ENCODE data around the gene MSI2. TPM values are rescaled to one million over a fixed set of nuclear protein-coding genes. Genes with fewer than 3 reads are reported as not detected.
A peak's percentile ranks its signal among the peaks of the same experiment; 100 is the strongest.

MSI2 gene
- total RNA-seq, 2 experiments from 2014 or later = 131 to 164 TPM

- Histone ChIP-seq H3K4me2 (ENCODE audit: low read length) (peak overlapping the region; percentile 97), H2AFZ (ENCODE audit: low read length) (peak overlapping the region; percentile 8; the same call in 1 of the 2 replicates), H3K4me1 (ENCODE audit: insufficient read depth, low read length, poor library complexity, severe bottlenecking) (peaks cover 93% of the 10 kb centered on the region), H3K27ac (ENCODE audit: low read depth, low read length, poor library complexity, severe bottlenecking) (peak overlapping the region; percentile 100), H4K20me1 (ENCODE audit: insufficient read depth, low read length) (no peaks in the 10 kb centered on the region), H3K4me3 (ENCODE audit: low read depth, low read length, poor library complexity, severe bottlenecking) (peak overlapping the region; percentile 62), H3K36me3 (ENCODE audit: insufficient read depth, low read length) (peaks cover 16% of the 10 kb centered on the region), H3K79me2 (ENCODE audit: insufficient read depth, low read depth, low read length) (peaks cover 59% of the 10 kb centered on the region; the same call in 1 of the 2 replicates), H3K9me3 (ENCODE audit: low read length) (no peaks in the 10 kb centered on the region), H3K9me2 (ENCODE audit: insufficient read depth, low read length) (no peaks in the 10 kb centered on the region)
- ChIA-PET CTCF (ENCODE audit: unreplicated experiment) (interaction anchor here (1.0 to 1.3 kb wide), 4 partner anchors 84 to 195 kb away, joined by 3 to 5 read pairs (median 4); no protein-coding TSS in a partner anchor), POLR2A (interaction anchor here (0.5 to 5.6 kb wide), 21 partner anchors 8 to 1275 kb away, joined by 3 to 43 read pairs (median 6); partner anchors contain the start of gene MSI2)
- intact Hi-C loops (cut with micrococcal nuclease; ENCODE audit: unreplicated experiment) = loop anchor here (1.0 to 5.0 kb wide), 7 partner anchors 45 to 266 kb away; no protein-coding TSS in a partner anchor
- TF ChIP-seq EZH2phosphoT487 (IDR thresholded peaks at IDR 0.05; ENCODE audit: borderline replicate concordance, low read depth, low read length) (no peak), CTCF (conservative IDR thresholded peaks at IDR 0.05; ENCODE audit: low read length) (no peak)
- peak; percentile 96 for DNase-seq (ENCODE audit: low spot score)
- BruUV-seq (replicated peaks) = no TSS peak
Observed at GRCh38 chr17:57356719-57357391, 100.5 kb downstream of the MSI2 start.

GRCh38 chr17:57357392-57357784 lies 101.1 kb downstream of the MSI2 start:
- Histone ChIP-seq H3K9me2 (ENCODE audit: insufficient read depth, low read length) (no peaks in the 10 kb centered on the region), H2AFZ (ENCODE audit: low read length) (no peak overlapping the region), H3K36me3 (ENCODE audit: insufficient read depth, low read length) (peaks cover 12% of the 10 kb centered on the region), H4K20me1 (ENCODE audit: insufficient read depth, low read length) (no peaks in the 10 kb centered on the region), H3K79me2 (ENCODE audit: insufficient read depth, low read depth, low read length) (peaks cover 63% of the 10 kb centered on the region; the same call in 1 of the 2 replicates), H3K4me2 (ENCODE audit: low read length) (peak overlapping the region; percentile 97), H3K4me1 (ENCODE audit: insufficient read depth, low read length, poor library complexity, severe bottlenecking) (peaks cover 98% of the 10 kb centered on the region), H3K4me3 (ENCODE audit: low read depth, low read length, poor library complexity, severe bottlenecking) (peak overlapping the region; percentile 62), H3K9me3 (ENCODE audit: low read length) (no peaks in the 10 kb centered on the region), H3K27ac (ENCODE audit: low read depth, low read length, poor library complexity, severe bottlenecking) (peak overlapping the region; percentile 100)
- DNase-seq (ENCODE audit: low spot score) = peak; percentile 74
- intact Hi-C loops (cut with micrococcal nuclease; ENCODE audit: unreplicated experiment) = loop anchor here (1.0 to 5.0 kb wide), 6 partner anchors 45 to 265 kb away; no protein-coding TSS in a partner anchor
- ChIA-PET CTCF (ENCODE audit: unreplicated experiment) (interaction anchor here (1.0 to 1.3 kb wide), 4 partner anchors 84 to 195 kb away, joined by 3 to 5 read pairs (median 4); no protein-coding TSS in a partner anchor), POLR2A (interaction anchor here (0.6 to 5.6 kb wide), 20 partner anchors 9 to 1997 kb away, joined by 3 to 43 read pairs (median 6); partner anchors contain the start of gene MSI2)
- no peak for TF ChIP-seq CTCF (conservative IDR thresholded peaks at IDR 0.05; ENCODE audit: low read length)
- TF ChIP-seq EZH2phosphoT487 (IDR thresholded peaks at IDR 0.05; ENCODE audit: borderline replicate concordance, low read depth, low read length) = no peak
- BruUV-seq (replicated peaks) = no TSS peak
